GM12878 (cell line): ENCODE measurements around the gene ACTG1.

Source experiments
- POLR2A ChIP-seq: IDR thresholded peaks from 2 replicates; pipeline ENCODE4 v1.6.1; 2011; ENCODE audit warnings: low read depth, mild to moderate bottlenecking, low read length
- TF ChIP-seq, protein P1 (sequence below): IDR thresholded peaks from 2 replicates; pipeline ENCODE4 v1.6.1; 2011; ENCODE audit warnings: low read depth, mild to moderate bottlenecking, low read length, moderate library complexity, borderline replicate concordance; ENCODE audit errors: extremely low read depth

DNA sequence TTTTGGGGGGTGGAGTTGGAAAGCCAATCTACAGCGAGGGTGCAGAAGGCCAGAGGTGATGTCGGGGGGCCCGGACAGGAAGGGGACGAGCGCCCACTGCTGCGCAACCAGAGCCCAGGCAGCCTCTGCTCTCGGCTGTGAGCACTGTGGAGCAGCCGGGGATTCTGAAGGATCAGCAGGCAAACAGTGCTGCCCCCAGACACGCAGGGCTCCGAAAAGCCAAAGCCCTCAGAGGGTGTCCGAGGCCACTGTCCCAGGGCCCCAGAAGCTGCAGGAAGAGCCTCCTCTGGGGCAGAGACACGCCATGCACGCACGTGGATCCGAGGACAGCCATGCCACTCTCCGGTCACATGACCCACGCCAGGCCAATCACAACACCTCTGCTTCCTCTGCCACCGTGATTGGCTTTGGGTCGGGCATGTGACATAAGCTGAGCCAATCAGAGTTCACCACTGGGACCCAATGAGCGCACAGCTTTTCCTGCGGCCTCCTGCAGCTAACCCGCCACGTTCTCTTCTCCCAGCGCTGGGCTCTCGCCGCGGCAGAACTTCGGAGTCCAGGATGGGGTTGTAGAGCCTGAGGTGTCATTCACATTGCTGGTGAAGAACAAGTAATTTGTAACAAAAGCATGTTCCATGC lies 40.7 kb downstream of the ACTG1 start:
- TF ChIP-seq, protein P1, sequence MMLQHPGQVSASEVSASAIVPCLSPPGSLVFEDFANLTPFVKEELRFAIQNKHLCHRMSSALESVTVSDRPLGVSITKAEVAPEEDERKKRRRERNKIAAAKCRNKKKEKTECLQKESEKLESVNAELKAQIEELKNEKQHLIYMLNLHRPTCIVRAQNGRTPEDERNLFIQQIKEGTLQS: 0 out of 2 replicates have a peak, but pooled peaks have one; percentile 53
- no peak for TF ChIP-seq POLR2A
